ENCODE measurements around the gene GADD45B. TPM values are rescaled to one million over a fixed set of nuclear protein-coding genes. Genes with fewer than 3 reads are reported as not detected.

The GADD45B gene
- total and polyA plus RNA-seq, 2 of the 4 experiments (the other 2 are of a cell fraction), result 30.1 to 106 TPM

- H4K8ac ChIP-seq (ENCODE audit: low read depth in 2 of 2, low read length in 2 of 2), result no peak overlapping the region
- H3K14ac ChIP-seq (replicated peaks; ENCODE audit: low read depth, low read length), result no peak overlapping the region
- H3K9ac ChIP-seq (ENCODE audit: low read depth, low read length), result no peak overlapping the region
- H3K23ac ChIP-seq (ENCODE audit: low read depth, low read length), result no peak overlapping the region
- H4K91ac ChIP-seq (ENCODE audit: insufficient read depth, low read depth, low read length), result no peak overlapping the region
- no TSS peak for BruUV-seq (replicated peaks)
- H2BK15ac ChIP-seq (ENCODE audit: low read depth, low read length), result no peak overlapping the region
- no peak overlapping the region for H3K4me3 ChIP-seq (ENCODE audit: insufficient read depth, low read depth, low read length)
- 98% methylated on average over 8 of the region's 18 CpGs; no CpG with 5 or more reads in 1 of the 2 experiments for WGBS, 2 experiments (ENCODE audit: extremely low coverage in 2 of 2, insufficient read length in 1 of 2)
- H3K56ac ChIP-seq (ENCODE audit: extremely low read depth, insufficient read depth, low read length), result no peak overlapping the region
- H3K27ac ChIP-seq (ENCODE audit: insufficient read depth, low read length), result no peak overlapping the region
- H2BK120ac ChIP-seq (ENCODE audit: low read depth, low read length), result no peak overlapping the region
- H3K9me3 ChIP-seq (ENCODE audit: control insufficient read depth, insufficient read depth, low read length), result no peaks in the 10 kb centered on the region
- H4K5ac ChIP-seq (ENCODE audit: low read depth, low read length), result no peak overlapping the region
- ATAC-seq (ENCODE audit: low read depth) (no peak), DNase-seq (no peak)
- no peak overlapping the region for H2AK5ac ChIP-seq (ENCODE audit: low read depth, low read length)
- H2AK9ac ChIP-seq (replicated peaks; ENCODE audit: low read depth, low read length, poor library complexity), result no peak overlapping the region
- TF ChIP-seq RCOR1 (IDR thresholded peaks at IDR 0.05; ENCODE audit: insufficient replicate concordance, low read length) (no peak), MXI1 (IDR thresholded peaks at IDR 0.05; ENCODE audit: borderline replicate concordance, low read depth, low read length) (no peak), CTCF (conservative IDR thresholded peaks at IDR 0.05; ENCODE audit: low read depth, low read length) (no peak), USF2 (IDR thresholded peaks at IDR 0.05; ENCODE audit: low read depth, low read length) (no peak), FOS (IDR thresholded peaks at IDR 0.05; ENCODE audit: low read depth, low read length) (no peak), RAD21 (IDR thresholded peaks at IDR 0.05; ENCODE audit: low read length) (no peak), CHD1 (IDR thresholded peaks at IDR 0.05; ENCODE audit: low read depth, low read length) (no peak), BHLHE40 (IDR thresholded peaks at IDR 0.05; ENCODE audit: low read depth, low read length) (no peak), CEBPB (IDR thresholded peaks at IDR 0.05; ENCODE audit: low read depth, low read length) (no peak), NFE2L2 (IDR thresholded peaks at IDR 0.05; ENCODE audit: low read depth, low read length) (no peak), POLR2A (IDR thresholded peaks at IDR 0.05; ENCODE audit: low read depth, low read length) (no peak), SMC3 (IDR thresholded peaks at IDR 0.05; ENCODE audit: low read depth, low read length) (no peak)
- peaks cover 80% of the 10 kb centered on the region for H4K20me1 ChIP-seq (ENCODE audit: insufficient read depth, low read length)
- CTCF ChIA-PET, result no interaction called here
- 0 out of 2 replicates have a peak, but pooled peaks cover 14% of the 10 kb centered on the region for H3K9me1 ChIP-seq (ENCODE audit: insufficient read depth, low read length)
- H3K79me1 ChIP-seq (ENCODE audit: low read depth in 1 of 2, low read length in 2 of 2), result peaks cover 5 to 65% of the 10 kb centered on the region in 2 experiments; a peak in 2 of 4 replicates
- intact Hi-C loops (cut with micrococcal nuclease), result no loop called here
- POLR2A ChIA-PET (ENCODE audit: unreplicated experiment), result no interaction called here
- no peak overlapping the region for H2BK5ac ChIP-seq (ENCODE audit: low read depth, low read length, poor library complexity, severe bottlenecking)
- H3K27me3 ChIP-seq (ENCODE audit: control insufficient read depth, insufficient read depth, low read length), result no peaks in the 10 kb centered on the region
- in situ Hi-C loops (cut with MboI; ENCODE audit: low sequenced_read_pairs), result no loop called here
- H3K36me3 ChIP-seq (ENCODE audit: control insufficient read depth, insufficient read depth, low read length), result peaks cover 4% of the 10 kb centered on the region
- H3K18ac ChIP-seq (ENCODE audit: low read depth, low read length), result no peak overlapping the region
- H3K4me1 ChIP-seq (ENCODE audit: control insufficient read depth, insufficient read depth, low read length), result no peaks in the 10 kb centered on the region
- no peak overlapping the region for H2AFZ ChIP-seq (replicated peaks; ENCODE audit: low read length, poor library complexity)
- no peak overlapping the region for H2BK20ac ChIP-seq (ENCODE audit: low read depth, low read length)
- H3K4ac ChIP-seq (ENCODE audit: low read depth, low read length), result no peak overlapping the region
- H3K4me2 ChIP-seq (ENCODE audit: low read depth, low read length), result no peak overlapping the region
- dilution Hi-C loops (cut with HindIII; ENCODE audit: low sequenced_read_pairs, unreplicated experiment), result no loop called here
Observed at GRCh38 chr19:2451741-2452140, 24.2 kb upstream of the GADD45B start.

Measured in IMR-90 (cell line).